A204.1 (cell line): ENCODE measurements around the gene YTHDF2.

ENCODE experiments used
- FAIRE-seq: peaks from 2 replicates; lab custom pipeline; 2012; peaks lifted over from hg19 to GRCh38; lab: Jason Lieb, UNC

YTHDF2 gene

GRCh38 chr1:28803051-28803450 lies 66.3 kb downstream of the YTHDF2 start:
- FAIRE-seq: no peak

- FAIRE-seq: no peak
Observed at GRCh38 chr1:28803662-28804061, 66.9 kb downstream of the YTHDF2 start.

- FAIRE-seq: no peak
Observed at GRCh38 chr1:28804071-28804470, 67.3 kb downstream of the YTHDF2 start.

GRCh38 chr1:28807046-28807445 lies 70.3 kb downstream of the YTHDF2 start:
- FAIRE-seq: no peak

GRCh38 chr1:28807986-28808385 lies 71.2 kb downstream of the YTHDF2 start:
- no peak for FAIRE-seq

GRCh38 chr1:28811369-28811765 lies 74.6 kb downstream of the YTHDF2 start:
- no peak for FAIRE-seq

- no peak for FAIRE-seq
Observed at GRCh38 chr1:28811766-28812668, 75.3 kb downstream of the YTHDF2 start, which contains the start of gene OPRD1. OPRD1 (plus strand) TSS chr1:28812170; CDS start chr1:28812384, 214 bp downstream.

- no peak for FAIRE-seq
Observed at GRCh38 chr1:28812669-28813468, 76.1 kb downstream of the YTHDF2 start.

- FAIRE-seq: no peak
Observed at GRCh38 chr1:28813931-28814465, 77.3 kb downstream of the YTHDF2 start.

- no peak for FAIRE-seq
Observed at GRCh38 chr1:28815533-28816185, 78.9 kb downstream of the YTHDF2 start.

- no peak for FAIRE-seq
Observed at GRCh38 chr1:28817133-28817532, 80.4 kb downstream of the YTHDF2 start.

GRCh38 chr1:28819020-28819419 lies 82.3 kb downstream of the YTHDF2 start:
- no peak for FAIRE-seq
